ENCODE measurements around the gene VSTM4.
A peak's percentile ranks its signal among the peaks of the same experiment; 100 is the strongest.

Gene VSTM4

DNA sequence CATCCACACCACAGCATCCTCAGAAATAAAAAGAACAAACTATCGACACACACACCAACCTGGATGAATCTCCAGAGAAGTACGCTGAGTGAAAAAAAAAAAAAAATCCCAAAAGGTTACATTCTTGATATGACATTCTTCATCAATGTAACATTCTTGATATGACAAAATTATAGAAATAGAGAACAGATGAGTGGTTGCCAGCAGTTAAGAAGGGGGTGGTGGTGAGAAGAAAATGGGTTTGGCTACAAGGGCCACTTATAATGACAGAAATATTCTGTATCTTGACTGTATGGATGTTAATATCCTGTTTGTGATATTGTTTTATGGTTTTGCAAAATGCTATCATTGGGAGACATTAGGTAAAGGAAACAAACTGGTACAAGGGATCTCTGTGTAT is 36.9 kb downstream of the VSTM4 start:
- in situ Hi-C loops (cut with MboI; ENCODE audit: low pct_unique_long_range_greater_than_20kb, low sequenced_read_pairs, unreplicated experiment) = no loop called here
- TF ChIP-seq, protein P1, sequence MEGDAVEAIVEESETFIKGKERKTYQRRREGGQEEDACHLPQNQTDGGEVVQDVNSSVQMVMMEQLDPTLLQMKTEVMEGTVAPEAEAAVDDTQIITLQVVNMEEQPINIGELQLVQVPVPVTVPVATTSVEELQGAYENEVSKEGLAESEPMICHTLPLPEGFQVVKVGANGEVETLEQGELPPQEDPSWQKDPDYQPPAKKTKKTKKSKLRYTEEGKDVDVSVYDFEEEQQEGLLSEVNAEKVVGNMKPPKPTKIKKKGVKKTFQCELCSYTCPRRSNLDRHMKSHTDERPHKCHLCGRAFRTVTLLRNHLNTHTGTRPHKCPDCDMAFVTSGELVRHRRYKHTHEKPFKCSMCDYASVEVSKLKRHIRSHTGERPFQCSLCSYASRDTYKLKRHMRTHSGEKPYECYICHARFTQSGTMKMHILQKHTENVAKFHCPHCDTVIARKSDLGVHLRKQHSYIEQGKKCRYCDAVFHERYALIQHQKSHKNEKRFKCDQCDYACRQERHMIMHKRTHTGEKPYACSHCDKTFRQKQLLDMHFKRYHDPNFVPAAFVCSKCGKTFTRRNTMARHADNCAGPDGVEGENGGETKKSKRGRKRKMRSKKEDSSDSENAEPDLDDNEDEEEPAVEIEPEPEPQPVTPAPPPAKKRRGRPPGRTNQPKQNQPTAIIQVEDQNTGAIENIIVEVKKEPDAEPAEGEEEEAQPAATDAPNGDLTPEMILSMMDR (IDR thresholded peaks at IDR 0.05; ENCODE audit: extremely low read depth, insufficient read depth, missing control alignments) = no peak
- DNase-seq (ENCODE audit: low spot score) = no peak

DNA sequence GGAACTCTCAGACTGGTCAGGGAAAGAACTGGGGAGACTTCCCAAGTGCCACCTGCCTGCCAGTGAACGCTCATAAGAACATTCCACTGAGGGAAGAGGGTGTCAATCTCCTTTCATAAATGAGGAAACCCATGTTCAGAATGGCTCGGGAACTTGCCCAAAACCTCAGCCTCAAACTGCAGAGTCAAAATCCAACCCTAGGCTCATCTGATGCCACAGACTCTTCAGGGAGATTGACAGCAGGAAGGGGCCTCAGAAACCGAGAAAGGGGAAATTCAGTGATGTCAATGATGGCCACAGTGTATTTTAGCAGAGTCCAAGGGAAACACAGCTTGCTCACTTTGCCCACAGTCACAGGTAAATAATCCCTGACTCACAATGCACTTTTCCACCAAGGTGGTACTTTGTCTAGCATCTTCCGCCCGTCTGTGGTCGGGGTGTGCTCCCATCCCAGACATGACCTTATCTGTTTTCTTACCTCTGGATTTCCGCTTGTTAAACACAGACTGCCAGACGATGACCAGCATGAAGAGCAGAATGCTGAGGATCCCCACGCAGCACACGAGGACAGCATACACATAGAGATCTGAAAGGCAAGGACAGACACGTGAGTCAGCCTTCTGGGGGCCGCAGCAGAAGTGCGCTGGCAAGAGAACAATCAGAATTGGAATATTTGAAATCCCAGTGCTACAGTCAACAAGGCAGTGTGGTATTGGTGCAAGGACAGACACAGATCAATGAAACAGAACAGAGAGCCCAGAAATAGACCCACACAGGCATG is 38.4 kb downstream of the VSTM4 start:
- in situ Hi-C loops (cut with MboI; ENCODE audit: low pct_unique_long_range_greater_than_20kb, low sequenced_read_pairs, unreplicated experiment) = no loop called here
- TF ChIP-seq, protein P1 (IDR thresholded peaks at IDR 0.05; ENCODE audit: extremely low read depth, insufficient read depth, missing control alignments) = no peak
- peak; percentile 41 for DNase-seq (ENCODE audit: low spot score)

DNA sequence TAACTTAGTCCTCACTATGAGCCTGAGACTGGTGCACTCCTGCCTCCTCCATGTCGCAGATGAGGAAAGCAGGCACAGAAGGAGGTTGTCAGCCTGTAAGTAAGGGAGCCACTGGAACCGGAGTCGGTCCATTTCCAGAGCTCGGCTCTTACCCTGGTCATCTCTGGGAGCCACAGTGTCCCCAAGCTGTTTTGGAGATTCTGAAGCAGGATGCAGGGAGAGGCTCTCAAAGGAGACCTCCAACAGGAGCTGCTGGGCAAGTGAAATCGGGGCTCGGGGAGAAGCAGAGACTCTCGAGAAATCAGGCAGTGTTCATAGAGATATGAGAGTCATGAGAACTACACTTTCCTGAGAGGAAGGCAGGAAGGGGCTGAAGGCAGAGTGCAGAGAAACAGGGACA is 39.0 kb downstream of the VSTM4 start:
- in situ Hi-C loops (cut with MboI; ENCODE audit: low pct_unique_long_range_greater_than_20kb, low sequenced_read_pairs, unreplicated experiment) = no loop called here
- TF ChIP-seq, protein P1 (IDR thresholded peaks at IDR 0.05; ENCODE audit: extremely low read depth, insufficient read depth, missing control alignments) = no peak
- no peak for DNase-seq (ENCODE audit: low spot score)

DNA sequence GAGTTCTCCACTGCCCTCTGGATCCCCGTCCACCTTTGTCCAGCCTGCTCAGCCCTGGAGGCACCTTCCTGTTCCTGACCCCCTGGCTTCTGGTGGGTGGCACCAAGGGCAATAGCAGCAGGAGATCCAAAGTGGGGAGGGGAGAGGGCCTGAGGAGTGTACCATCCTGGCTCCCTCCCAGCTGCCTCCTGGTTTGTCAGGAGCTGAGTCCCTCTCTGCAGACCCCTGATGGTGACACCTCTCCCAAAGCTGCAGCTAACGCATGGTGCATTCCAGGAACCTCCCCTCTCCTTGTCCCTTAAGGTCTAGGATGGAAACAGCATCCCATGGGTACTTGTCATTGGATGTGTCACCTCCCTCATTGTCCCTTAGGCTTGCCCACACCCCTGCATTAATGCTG is 39.6 kb downstream of the VSTM4 start:
- TF ChIP-seq, protein P1 (IDR thresholded peaks at IDR 0.05; ENCODE audit: extremely low read depth, insufficient read depth, missing control alignments) = no peak
- no peak for DNase-seq (ENCODE audit: low spot score)
- in situ Hi-C loops (cut with MboI; ENCODE audit: low pct_unique_long_range_greater_than_20kb, low sequenced_read_pairs, unreplicated experiment) = no loop called here

DNA sequence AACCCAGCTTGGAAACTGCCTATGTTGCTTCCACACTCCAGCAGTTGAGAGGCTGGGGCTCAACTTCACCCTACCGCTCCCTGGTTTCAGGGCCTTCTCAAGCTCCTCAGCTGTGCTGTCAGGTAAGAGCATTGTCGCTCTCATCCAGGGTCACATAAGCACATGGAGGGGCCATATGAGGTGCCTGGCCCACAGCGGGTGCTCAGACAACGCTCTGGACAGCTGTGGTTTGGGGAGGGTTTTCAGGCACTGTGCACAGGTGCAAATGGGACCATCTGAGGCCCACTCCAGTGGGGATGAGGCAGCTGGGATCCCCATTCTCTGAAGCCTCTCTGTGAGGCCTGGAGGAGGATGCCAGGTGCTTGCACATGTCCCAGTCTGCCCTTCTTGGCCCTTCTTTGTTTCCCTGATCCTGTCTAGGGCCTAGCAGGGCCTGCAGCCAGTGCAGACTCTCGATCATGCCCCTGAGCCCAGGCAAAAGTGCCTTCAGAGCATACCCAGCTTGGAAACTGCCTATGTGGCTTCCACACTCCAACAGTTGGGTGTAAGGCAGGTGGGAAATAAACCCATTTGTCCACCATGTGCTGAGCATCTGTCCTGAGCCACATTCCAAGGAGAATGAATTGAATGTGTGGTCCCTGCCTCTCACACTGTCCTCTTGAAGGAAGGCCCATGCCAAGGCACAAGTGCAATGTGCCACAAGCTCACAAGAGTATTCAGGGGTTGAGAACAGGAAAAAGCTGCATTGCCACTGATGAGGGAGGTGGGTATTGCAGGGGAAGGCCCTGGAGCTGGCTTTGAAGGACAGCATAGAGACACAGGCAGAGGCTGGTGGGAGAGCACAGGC is 40.3 kb downstream of the VSTM4 start:
- in situ Hi-C loops (cut with MboI; ENCODE audit: low pct_unique_long_range_greater_than_20kb, low sequenced_read_pairs, unreplicated experiment) = no loop called here
- TF ChIP-seq, protein P1 (IDR thresholded peaks at IDR 0.05; ENCODE audit: extremely low read depth, insufficient read depth, missing control alignments) = no peak
- DNase-seq (ENCODE audit: low spot score) = no peak

DNA sequence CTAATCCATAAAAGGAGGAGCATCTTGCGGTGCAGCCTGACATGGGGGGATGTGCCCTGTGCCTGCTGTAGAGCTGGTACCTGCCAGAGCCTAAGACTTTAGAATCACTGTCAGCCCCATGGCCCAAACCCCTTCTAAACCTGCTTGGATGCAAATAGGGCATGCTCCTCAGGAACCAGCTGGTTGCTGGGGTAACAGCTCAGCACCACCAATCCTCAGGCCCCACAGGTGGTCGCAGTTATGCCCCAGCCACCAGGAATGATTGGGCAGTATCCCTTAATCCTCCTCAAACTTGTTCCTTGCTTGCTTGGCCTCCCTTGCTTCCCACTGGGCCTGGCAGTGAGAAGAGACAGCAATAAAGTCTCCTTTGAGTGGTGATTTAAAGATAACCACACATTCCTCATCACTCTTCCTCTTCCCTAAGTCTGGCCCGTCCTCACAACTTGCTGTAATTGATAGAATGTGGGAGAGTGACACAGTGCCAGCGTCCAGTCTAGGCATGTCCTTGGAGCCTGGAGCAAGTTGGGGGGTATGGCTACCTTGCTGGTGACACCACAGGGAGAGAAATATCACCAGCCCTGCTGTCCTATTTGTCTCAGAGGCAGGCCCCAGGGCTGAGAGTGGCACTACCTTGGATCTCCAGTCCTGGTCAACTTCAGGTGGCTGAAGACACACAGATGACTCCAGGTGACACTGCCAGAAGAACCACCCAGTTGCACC is 43.0 kb downstream of the VSTM4 start:
- DNase-seq (ENCODE audit: low spot score) = no peak
- in situ Hi-C loops (cut with MboI; ENCODE audit: low pct_unique_long_range_greater_than_20kb, low sequenced_read_pairs, unreplicated experiment) = no loop called here
- TF ChIP-seq, protein P1 (IDR thresholded peaks at IDR 0.05; ENCODE audit: extremely low read depth, insufficient read depth, missing control alignments) = no peak

Measured in GM13977 (cell line).